Gastroesophageal sphincter (tissue), 3 donors: ENCODE data around the gene FAM89B.

ENCODE experiments used
- EP300 ChIP-seq: sonication (generic); formaldehyde crosslinking; IDR thresholded peaks from one replicate; pipeline ENCODE4 v1.6.1; 2017; ENCODE audit warnings: antibody characterized with exemption, mild to moderate bottlenecking
- POLR2A ChIP-seq, 2 donors: fragments of 450-650 bp; IDR thresholded peaks; one replicate each; pipeline ENCODE4 v1.6.1; 2017; ENCODE audit warnings: antibody characterized with exemption in 2 of 2, mild to moderate bottlenecking in 2 of 2, moderate library complexity in 1 of 2
- TF ChIP-seq, protein P1 (sequence below), 4 experiments: fragments of 200-600 bp in 2 of 4; fragments of 450-650 bp in 2 of 4; sonication (generic) in 1 of 4; IDR thresholded peaks; one replicate each; pipeline ENCODE4 v1.5.1; 2017 to 2019; ENCODE audit warnings: antibody characterized with exemption in 4 of 4, mild to moderate bottlenecking in 2 of 4, moderate library complexity in 2 of 4

DNA sequence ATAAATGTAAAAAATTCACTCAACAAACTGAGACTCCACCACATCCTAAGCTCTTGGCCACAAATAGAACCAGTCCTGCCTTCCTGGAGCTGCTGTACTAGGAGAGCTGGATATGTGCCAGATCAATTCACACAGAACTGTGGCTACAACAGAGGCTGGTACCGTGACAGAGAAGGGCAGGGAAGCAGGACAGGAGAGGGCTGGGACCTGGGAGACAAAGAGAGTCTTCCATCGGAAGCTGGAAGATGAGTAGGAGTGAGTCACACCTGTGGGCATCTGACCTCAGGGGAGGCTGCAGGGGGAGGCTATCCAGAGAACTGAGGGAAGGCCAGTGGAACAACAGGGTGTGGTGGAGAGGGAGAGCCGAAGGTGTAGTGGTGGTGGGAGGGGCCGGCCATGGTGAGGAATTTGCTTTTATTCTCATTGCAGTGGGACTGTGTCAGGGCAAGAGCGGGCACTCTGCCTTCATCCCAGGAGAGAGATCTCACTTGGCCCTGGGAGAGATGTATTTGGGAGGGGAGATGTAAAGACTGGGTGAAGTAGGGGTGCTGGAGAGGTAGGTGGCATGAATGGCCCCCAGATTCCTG is 12.3 kb upstream of the FAM89B start:
- TF ChIP-seq, protein P1, sequence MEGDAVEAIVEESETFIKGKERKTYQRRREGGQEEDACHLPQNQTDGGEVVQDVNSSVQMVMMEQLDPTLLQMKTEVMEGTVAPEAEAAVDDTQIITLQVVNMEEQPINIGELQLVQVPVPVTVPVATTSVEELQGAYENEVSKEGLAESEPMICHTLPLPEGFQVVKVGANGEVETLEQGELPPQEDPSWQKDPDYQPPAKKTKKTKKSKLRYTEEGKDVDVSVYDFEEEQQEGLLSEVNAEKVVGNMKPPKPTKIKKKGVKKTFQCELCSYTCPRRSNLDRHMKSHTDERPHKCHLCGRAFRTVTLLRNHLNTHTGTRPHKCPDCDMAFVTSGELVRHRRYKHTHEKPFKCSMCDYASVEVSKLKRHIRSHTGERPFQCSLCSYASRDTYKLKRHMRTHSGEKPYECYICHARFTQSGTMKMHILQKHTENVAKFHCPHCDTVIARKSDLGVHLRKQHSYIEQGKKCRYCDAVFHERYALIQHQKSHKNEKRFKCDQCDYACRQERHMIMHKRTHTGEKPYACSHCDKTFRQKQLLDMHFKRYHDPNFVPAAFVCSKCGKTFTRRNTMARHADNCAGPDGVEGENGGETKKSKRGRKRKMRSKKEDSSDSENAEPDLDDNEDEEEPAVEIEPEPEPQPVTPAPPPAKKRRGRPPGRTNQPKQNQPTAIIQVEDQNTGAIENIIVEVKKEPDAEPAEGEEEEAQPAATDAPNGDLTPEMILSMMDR (IDR thresholded peaks at IDR 0.05) = no peak
- no peak for TF ChIP-seq POLR2A (IDR thresholded peaks at IDR 0.05)
- TF ChIP-seq EP300 = no peak
